Measurements from ENCODE around the gene CACNA1B. TPM values are rescaled to one million over a fixed set of nuclear protein-coding genes. Genes with fewer than 3 reads are reported as not detected.
"Not testable (repeated sequence)": the region's sequence is repeated elsewhere in the genome, so short reads cannot be mapped to it uniquely, and the experiment has no call there.

CACNA1B gene
- polyA plus RNA-seq, 1 experiment = 0.01 TPM

- no peak for DNase-seq (ENCODE audit: low read depth, low spot score)
Observed at GRCh38 chr9:138016406-138017187, 139.0 kb downstream of the CACNA1B start.

GRCh38 chr9:138017200-138017599 is 139.6 kb downstream of the CACNA1B start:
- peaks cover 26% of the 10 kb centered on the region; the same call in 1 of the 2 replicates for H3K9me3 ChIP-seq (ENCODE audit: control insufficient read depth, insufficient read depth, low read length)
- H3K4me3 ChIP-seq (ENCODE audit: low read depth, low read length) = no peak overlapping the region
- no peak overlapping the region for H3K27ac ChIP-seq (ENCODE audit: low read depth, low read length)
- DNase-seq (ENCODE audit: low read depth, low spot score) = no peak
- no peaks in the 10 kb centered on the region for H3K27me3 ChIP-seq (ENCODE audit: control insufficient read depth, insufficient read depth, low read length)
- POLR2A ChIA-PET = no interaction called here
- TF ChIP-seq, protein P1, sequence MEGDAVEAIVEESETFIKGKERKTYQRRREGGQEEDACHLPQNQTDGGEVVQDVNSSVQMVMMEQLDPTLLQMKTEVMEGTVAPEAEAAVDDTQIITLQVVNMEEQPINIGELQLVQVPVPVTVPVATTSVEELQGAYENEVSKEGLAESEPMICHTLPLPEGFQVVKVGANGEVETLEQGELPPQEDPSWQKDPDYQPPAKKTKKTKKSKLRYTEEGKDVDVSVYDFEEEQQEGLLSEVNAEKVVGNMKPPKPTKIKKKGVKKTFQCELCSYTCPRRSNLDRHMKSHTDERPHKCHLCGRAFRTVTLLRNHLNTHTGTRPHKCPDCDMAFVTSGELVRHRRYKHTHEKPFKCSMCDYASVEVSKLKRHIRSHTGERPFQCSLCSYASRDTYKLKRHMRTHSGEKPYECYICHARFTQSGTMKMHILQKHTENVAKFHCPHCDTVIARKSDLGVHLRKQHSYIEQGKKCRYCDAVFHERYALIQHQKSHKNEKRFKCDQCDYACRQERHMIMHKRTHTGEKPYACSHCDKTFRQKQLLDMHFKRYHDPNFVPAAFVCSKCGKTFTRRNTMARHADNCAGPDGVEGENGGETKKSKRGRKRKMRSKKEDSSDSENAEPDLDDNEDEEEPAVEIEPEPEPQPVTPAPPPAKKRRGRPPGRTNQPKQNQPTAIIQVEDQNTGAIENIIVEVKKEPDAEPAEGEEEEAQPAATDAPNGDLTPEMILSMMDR (IDR thresholded peaks at IDR 0.05; ENCODE audit: low read depth, low read length) = no peak
- CTCF ChIA-PET = no interaction called here

More at GRCh38 chr9:138016406-138017187, 139.0 kb downstream of the CACNA1B start:
- Histone ChIP-seq H3K4me3 (ENCODE audit: low read depth, low read length) (no peak overlapping the region), H3K27ac (ENCODE audit: low read depth, low read length) (no peak overlapping the region), H3K27me3 (ENCODE audit: control insufficient read depth, insufficient read depth, low read length) (no peaks in the 10 kb centered on the region), H3K9me3 (ENCODE audit: control insufficient read depth, insufficient read depth, low read length) (peaks cover 31% of the 10 kb centered on the region)
- ChIA-PET POLR2A (no interaction called here), CTCF (no interaction called here)
- TF ChIP-seq, protein P1 (IDR thresholded peaks at IDR 0.05; ENCODE audit: low read depth, low read length) = no peak

DNA sequence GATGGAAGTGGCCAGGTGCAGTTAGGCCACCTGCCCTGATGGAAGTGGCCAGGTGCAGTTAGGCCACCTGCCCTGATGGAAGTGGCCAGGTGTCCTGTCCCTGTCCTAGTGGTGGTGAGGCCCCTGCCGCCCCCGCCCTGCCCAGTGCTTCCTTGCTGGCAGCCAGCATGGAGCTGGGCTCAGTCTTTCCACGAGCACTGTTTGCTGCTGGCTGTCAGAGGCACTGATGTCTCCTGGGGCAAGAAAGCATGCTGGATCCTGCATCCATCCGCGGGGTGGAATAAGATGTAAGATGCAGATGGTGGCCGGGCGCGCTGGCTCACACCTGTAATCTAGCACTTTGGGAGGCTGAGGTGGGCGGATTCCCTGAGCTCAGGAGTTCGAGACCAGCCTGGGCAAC is 141.9 kb downstream of the CACNA1B start:
- H3K27me3 ChIP-seq (ENCODE audit: control insufficient read depth, insufficient read depth, low read length); POLR2A ChIA-PET; DNase-seq (ENCODE audit: low read depth, low spot score); H3K27ac ChIP-seq (ENCODE audit: low read depth, low read length); H3K4me3 ChIP-seq (ENCODE audit: low read depth, low read length); CTCF ChIA-PET: not testable (repeated sequence)
- peaks cover 26% of the 10 kb centered on the region; the same call in 1 of the 2 replicates for H3K9me3 ChIP-seq (ENCODE audit: control insufficient read depth, insufficient read depth, low read length)

DNA sequence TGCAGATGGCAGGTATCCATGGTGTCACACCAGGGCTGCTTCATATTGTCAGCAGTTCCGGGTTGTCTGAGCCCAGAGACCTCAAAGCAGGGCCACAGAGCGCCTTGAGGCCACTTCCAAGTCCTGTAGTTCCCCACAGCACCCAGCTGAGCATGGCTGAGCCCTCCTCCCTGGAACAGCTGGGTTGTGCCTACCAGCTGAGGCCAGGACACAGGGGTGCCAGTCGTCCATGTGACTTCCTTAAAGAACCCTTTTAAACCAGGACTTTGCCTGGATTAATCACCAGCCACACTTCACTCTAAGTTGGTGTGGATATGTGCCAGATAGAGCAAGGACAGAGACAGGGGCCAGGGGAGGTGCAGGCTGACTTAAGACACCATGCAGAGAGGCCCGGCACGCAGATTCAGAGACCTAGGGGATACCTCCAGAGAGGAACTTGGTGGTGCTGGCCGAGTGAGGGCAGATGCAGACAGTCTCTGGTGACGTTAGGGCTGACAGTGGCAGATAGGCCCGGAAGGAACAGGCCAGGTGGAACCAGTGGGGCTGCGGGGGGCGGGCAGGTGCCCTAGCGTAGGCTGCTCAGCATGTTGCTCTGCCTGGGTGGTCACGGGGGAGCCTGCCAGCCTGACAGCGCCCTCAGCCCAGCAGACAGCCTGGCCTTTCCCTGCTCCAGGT is 142.7 kb downstream of the CACNA1B start:
- TF ChIP-seq, protein P1 (IDR thresholded peaks at IDR 0.05; ENCODE audit: low read depth, low read length) = no peak
- Histone ChIP-seq H3K27me3 (ENCODE audit: control insufficient read depth, insufficient read depth, low read length) (no peaks in the 10 kb centered on the region), H3K9me3 (ENCODE audit: control insufficient read depth, insufficient read depth, low read length) (peaks cover 22% of the 10 kb centered on the region; the same call in 1 of the 2 replicates), H3K4me3 (ENCODE audit: low read depth, low read length) (no peak overlapping the region), H3K27ac (ENCODE audit: low read depth, low read length) (no peak overlapping the region)
- DNase-seq (ENCODE audit: low read depth, low spot score) = no peak
- ChIA-PET POLR2A (no interaction called here), CTCF (no interaction called here)

GRCh38 chr9:138020795-138021182 is 143.2 kb downstream of the CACNA1B start:
- Histone ChIP-seq H3K4me3 (ENCODE audit: low read depth, low read length) (no peak overlapping the region), H3K27ac (ENCODE audit: low read depth, low read length) (no peak overlapping the region), H3K9me3 (ENCODE audit: control insufficient read depth, insufficient read depth, low read length) (peaks cover 19% of the 10 kb centered on the region; the same call in 1 of the 2 replicates), H3K27me3 (ENCODE audit: control insufficient read depth, insufficient read depth, low read length) (no peaks in the 10 kb centered on the region)
- no peak for DNase-seq (ENCODE audit: low read depth, low spot score)
- TF ChIP-seq, protein P1 (IDR thresholded peaks at IDR 0.05; ENCODE audit: low read depth, low read length) = no peak
- ChIA-PET POLR2A (no interaction called here), CTCF (no interaction called here)

Measured in AG04450 (cell line).